Measurements from ENCODE around the gene SGMS1. TPM values are rescaled to one million over a fixed set of nuclear protein-coding genes. Genes with fewer than 3 reads are reported as not detected.

Gene SGMS1
- polyA plus RNA-seq, 1 donor (not counting 4 experiments of a cell fraction or from before 2014, with no cell fraction given), result 18.3 TPM

- TF ChIP-seq CTCF (optimal IDR thresholded peaks at IDR 0.05 in 1 of 3, IDR thresholded peaks at IDR 0.05 in 1 of 3, conservative IDR thresholded peaks at IDR 0.05 in 1 of 3; ENCODE audit: extremely low read depth in 1 of 3, insufficient read depth in 2 of 3, low read length in 3 of 3) (no peak), EZH2 (IDR thresholded peaks at IDR 0.05; ENCODE audit: low read length) (no peak)
- no peak for DNase-seq (ENCODE audit: low read depth, low spot score)
- Histone ChIP-seq H3K27me3 (ENCODE audit: control insufficient read depth, extremely low read depth, insufficient read depth, low read length) (no peaks in the 10 kb centered on the region), H3K9me3 (ENCODE audit: control insufficient read depth, low read depth, low read length) (no peaks in the 10 kb centered on the region), H3K9ac (ENCODE audit: control insufficient read depth, extremely low read depth, insufficient read depth, low read length) (no peak overlapping the region), H3K4me2 (ENCODE audit: control insufficient read depth, extremely low read depth, insufficient read depth, low read depth, low read length) (no peak overlapping the region), H3K9me1 (ENCODE audit: control insufficient read depth, extremely low read depth, insufficient read depth, low read length) (no peaks in the 10 kb centered on the region), H3K36me3 (ENCODE audit: control insufficient read depth in 2 of 2, extremely low read depth in 1 of 2, insufficient read depth in 2 of 2, low read length in 2 of 2) (no peaks in the 10 kb centered on the region), H4K20me1 (ENCODE audit: control insufficient read depth, extremely low read depth, insufficient read depth, low read length) (no peaks in the 10 kb centered on the region), H3K79me2 (ENCODE audit: control insufficient read depth, insufficient read depth, low read length) (no peaks in the 10 kb centered on the region), H2AFZ (ENCODE audit: control insufficient read depth, low read length) (no peak overlapping the region), H3K4me3 (ENCODE audit: control insufficient read depth in 2 of 3, extremely low read depth in 1 of 3, insufficient read depth in 2 of 3, low read depth in 1 of 3, low read length in 3 of 3) (no peak overlapping the region), H3K27ac (ENCODE audit: control insufficient read depth, insufficient read depth, low read length) (no peak overlapping the region), H3K4me1 (ENCODE audit: control insufficient read depth, extremely low read depth, insufficient read depth, low read length) (no peaks in the 10 kb centered on the region)
- dilution Hi-C loops (cut with MboI; ENCODE audit: extremely low pct_ligation_motif_present, low sequenced_read_pairs), result no loop called here
- no peak for FAIRE-seq
Observed at GRCh38 chr10:50552308-50552707, 71.4 kb downstream of the SGMS1 start.

- Histone ChIP-seq H3K9me1 (ENCODE audit: control insufficient read depth, extremely low read depth, insufficient read depth, low read length) (no peaks in the 10 kb centered on the region), H3K27ac (ENCODE audit: control insufficient read depth, insufficient read depth, low read length) (no peak overlapping the region), H3K4me2 (ENCODE audit: control insufficient read depth, extremely low read depth, insufficient read depth, low read depth, low read length) (no peak overlapping the region), H3K27me3 (ENCODE audit: control insufficient read depth, extremely low read depth, insufficient read depth, low read length) (no peaks in the 10 kb centered on the region), H3K4me1 (ENCODE audit: control insufficient read depth, extremely low read depth, insufficient read depth, low read length) (no peaks in the 10 kb centered on the region), H3K36me3 (ENCODE audit: control insufficient read depth in 2 of 2, extremely low read depth in 1 of 2, insufficient read depth in 2 of 2, low read length in 2 of 2) (no peaks in the 10 kb centered on the region), H3K9ac (ENCODE audit: control insufficient read depth, extremely low read depth, insufficient read depth, low read length) (no peak overlapping the region), H4K20me1 (ENCODE audit: control insufficient read depth, extremely low read depth, insufficient read depth, low read length) (no peaks in the 10 kb centered on the region), H3K9me3 (ENCODE audit: control insufficient read depth, low read depth, low read length) (no peaks in the 10 kb centered on the region), H3K4me3 (ENCODE audit: control insufficient read depth in 2 of 3, extremely low read depth in 1 of 3, insufficient read depth in 2 of 3, low read depth in 1 of 3, low read length in 3 of 3) (no peak overlapping the region), H2AFZ (ENCODE audit: control insufficient read depth, low read length) (no peak overlapping the region), H3K79me2 (ENCODE audit: control insufficient read depth, insufficient read depth, low read length) (no peaks in the 10 kb centered on the region)
- TF ChIP-seq EZH2 (IDR thresholded peaks at IDR 0.05; ENCODE audit: low read length) (no peak), CTCF (optimal IDR thresholded peaks at IDR 0.05 in 1 of 3, IDR thresholded peaks at IDR 0.05 in 1 of 3, conservative IDR thresholded peaks at IDR 0.05 in 1 of 3; ENCODE audit: extremely low read depth in 1 of 3, insufficient read depth in 2 of 3, low read length in 3 of 3) (no peak)
- dilution Hi-C loops (cut with MboI; ENCODE audit: extremely low pct_ligation_motif_present, low sequenced_read_pairs), result no loop called here
- FAIRE-seq, result no peak
- no peak for DNase-seq (ENCODE audit: low read depth, low spot score)
Observed at GRCh38 chr10:50551894-50552293, 71.9 kb downstream of the SGMS1 start.
